ENCODE measurements around the gene LPP. TPM values are rescaled to one million over a fixed set of nuclear protein-coding genes. Genes with fewer than 3 reads are reported as not detected.
A peak's percentile ranks its signal among the peaks of the same experiment; 100 is the strongest.

Gene LPP
- total and polyA plus RNA-seq, 10 of the 15 experiments (the other 5 are each of a cell fraction or from before 2014, with no cell fraction given): under 0.01 to 0.62 (median 0.03) TPM

GRCh38 chr3:188270423-188270972 is 116.5 kb downstream of the LPP start:
- POLR2A ChIA-PET: no interaction called here
- no TSS peak for BruUV-seq (replicated peaks)
- ATAC-seq (no peak), DNase-seq (ENCODE audit: low read depth, low spot score) (no peak), FAIRE-seq (no peak)
- TF ChIP-seq, protein P1, sequence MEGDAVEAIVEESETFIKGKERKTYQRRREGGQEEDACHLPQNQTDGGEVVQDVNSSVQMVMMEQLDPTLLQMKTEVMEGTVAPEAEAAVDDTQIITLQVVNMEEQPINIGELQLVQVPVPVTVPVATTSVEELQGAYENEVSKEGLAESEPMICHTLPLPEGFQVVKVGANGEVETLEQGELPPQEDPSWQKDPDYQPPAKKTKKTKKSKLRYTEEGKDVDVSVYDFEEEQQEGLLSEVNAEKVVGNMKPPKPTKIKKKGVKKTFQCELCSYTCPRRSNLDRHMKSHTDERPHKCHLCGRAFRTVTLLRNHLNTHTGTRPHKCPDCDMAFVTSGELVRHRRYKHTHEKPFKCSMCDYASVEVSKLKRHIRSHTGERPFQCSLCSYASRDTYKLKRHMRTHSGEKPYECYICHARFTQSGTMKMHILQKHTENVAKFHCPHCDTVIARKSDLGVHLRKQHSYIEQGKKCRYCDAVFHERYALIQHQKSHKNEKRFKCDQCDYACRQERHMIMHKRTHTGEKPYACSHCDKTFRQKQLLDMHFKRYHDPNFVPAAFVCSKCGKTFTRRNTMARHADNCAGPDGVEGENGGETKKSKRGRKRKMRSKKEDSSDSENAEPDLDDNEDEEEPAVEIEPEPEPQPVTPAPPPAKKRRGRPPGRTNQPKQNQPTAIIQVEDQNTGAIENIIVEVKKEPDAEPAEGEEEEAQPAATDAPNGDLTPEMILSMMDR (IDR thresholded peaks at IDR 0.05 in 2 of 3, conservative IDR thresholded peaks at IDR 0.05 in 1 of 3; ENCODE audit: control insufficient read depth in 2 of 3, extremely low read depth in 1 of 3, insufficient read depth in 1 of 3, low read depth in 3 of 3, low read length in 3 of 3): no peak
- TF ChIP-seq SRF (IDR thresholded peaks at IDR 0.05; ENCODE audit: low read depth in 2 of 2, low read length in 2 of 2): peak in 1 of 2 experiments; percentile 44; a peak in 1 of 4 replicates
- intact Hi-C loops (cut with micrococcal nuclease; ENCODE audit: unreplicated experiment): no loop called here
- Histone ChIP-seq H3K79me2 (ENCODE audit: control insufficient read depth, insufficient read depth, low read length) (no peaks in the 10 kb centered on the region), H3K4me1 (ENCODE audit: control insufficient read depth, insufficient read depth, low read length) (no peaks in the 10 kb centered on the region), H2AFZ (ENCODE audit: control insufficient read depth, low read depth, low read length) (no peak overlapping the region), H3K4me3 (no peak overlapping the region), H3K9ac (ENCODE audit: control insufficient read depth, insufficient read depth, low read length) (no peak overlapping the region), H3K27me3 (replicated peaks in 1 of 2; ENCODE audit: control insufficient read depth in 2 of 2, insufficient read depth in 2 of 2, low read length in 1 of 2) (no peaks in the 10 kb centered on the region), H3K4me2 (ENCODE audit: control insufficient read depth, insufficient read depth) (no peak overlapping the region), H3K27ac (ENCODE audit: control insufficient read depth, insufficient read depth) (no peak overlapping the region), H3K9me3 (replicated peaks; ENCODE audit: control insufficient read depth, insufficient read depth, low read length) (no peaks in the 10 kb centered on the region), H4K20me1 (ENCODE audit: control insufficient read depth, insufficient read depth) (no peaks in the 10 kb centered on the region), H3K36me3 (ENCODE audit: control insufficient read depth in 2 of 2, insufficient read depth in 2 of 2, low read length in 1 of 2) (no peaks in the 10 kb centered on the region)
- RAD21 ChIA-PET (ENCODE audit: unreplicated experiment): no interaction called here
- WGBS (ENCODE audit: insufficient coverage, insufficient replicate concordance, low lambda C conversion rate, missing lambda C conversion rate): 15% methylated on average over 3 of the region's 3 CpGs
- CTCF ChIA-PET: interaction anchor here (2.0 kb wide), 1 partner anchor 9 kb away, joined by 5 read pairs; no protein-coding TSS in a partner anchor
- in situ Hi-C loops (cut with MboI): no loop called here
- SMC1A ChIA-PET (ENCODE audit: uncharacterized antibody, unreplicated experiment): no interaction called here

- CTCF ChIA-PET: interaction anchor here (0.5 kb wide), 1 partner anchor 14 kb away, joined by 3 read pairs; no protein-coding TSS in a partner anchor
- H3K27ac ChIP-seq (ENCODE audit: control insufficient read depth, insufficient read depth): no peak overlapping the region
- ATAC-seq (no peak), FAIRE-seq (no peak), DNase-seq (ENCODE audit: low read depth, low spot score) (no peak)
- H3K4me1 ChIP-seq (ENCODE audit: control insufficient read depth, insufficient read depth, low read length): no peaks in the 10 kb centered on the region
- no peaks in the 10 kb centered on the region for H3K79me2 ChIP-seq (ENCODE audit: control insufficient read depth, insufficient read depth, low read length)
- no peaks in the 10 kb centered on the region for H4K20me1 ChIP-seq (ENCODE audit: control insufficient read depth, insufficient read depth)
- H2AFZ ChIP-seq (ENCODE audit: control insufficient read depth, low read depth, low read length): no peak overlapping the region
- H3K9me3 ChIP-seq (replicated peaks; ENCODE audit: control insufficient read depth, insufficient read depth, low read length): no peaks in the 10 kb centered on the region
- intact Hi-C loops (cut with micrococcal nuclease; ENCODE audit: unreplicated experiment) (no loop called here), in situ Hi-C loops (cut with MboI) (no loop called here)
- POLR2A ChIA-PET: no interaction called here
- H3K36me3 ChIP-seq (ENCODE audit: control insufficient read depth in 2 of 2, insufficient read depth in 2 of 2, low read length in 1 of 2): no peaks in the 10 kb centered on the region
- no peaks in the 10 kb centered on the region for H3K27me3 ChIP-seq (replicated peaks in 1 of 2; ENCODE audit: control insufficient read depth in 2 of 2, insufficient read depth in 2 of 2, low read length in 1 of 2)
- no peak overlapping the region for H3K4me3 ChIP-seq
- no TSS peak for BruUV-seq (replicated peaks)
- no peak overlapping the region for H3K9ac ChIP-seq (ENCODE audit: control insufficient read depth, insufficient read depth, low read length)
- RAD21 ChIA-PET (ENCODE audit: unreplicated experiment): no interaction called here
- SMC1A ChIA-PET (ENCODE audit: uncharacterized antibody, unreplicated experiment): no interaction called here
- WGBS (ENCODE audit: insufficient coverage, insufficient replicate concordance, low lambda C conversion rate, missing lambda C conversion rate): 28% methylated on average over 5 of the region's 5 CpGs
- H3K4me2 ChIP-seq (ENCODE audit: control insufficient read depth, insufficient read depth): no peak overlapping the region
- TF ChIP-seq BRCA1 (IDR thresholded peaks at IDR 0.05; ENCODE audit: low read depth, low read length) (no peak), ETV6 (conservative IDR thresholded peaks at IDR 0.05 in 1 of 2, IDR thresholded peaks at IDR 0.05 in 1 of 2; ENCODE audit: borderline replicate concordance in 1 of 2, low read depth in 1 of 2) (no peak), CHD2 (IDR thresholded peaks at IDR 0.05; ENCODE audit: borderline replicate concordance, low read depth, low read length) (no peak), ZSCAN29 (IDR thresholded peaks at IDR 0.05) (no peak), CHD1 (IDR thresholded peaks at IDR 0.05; ENCODE audit: low read depth, low read length) (no peak)
- TF ChIP-seq, protein P2, sequence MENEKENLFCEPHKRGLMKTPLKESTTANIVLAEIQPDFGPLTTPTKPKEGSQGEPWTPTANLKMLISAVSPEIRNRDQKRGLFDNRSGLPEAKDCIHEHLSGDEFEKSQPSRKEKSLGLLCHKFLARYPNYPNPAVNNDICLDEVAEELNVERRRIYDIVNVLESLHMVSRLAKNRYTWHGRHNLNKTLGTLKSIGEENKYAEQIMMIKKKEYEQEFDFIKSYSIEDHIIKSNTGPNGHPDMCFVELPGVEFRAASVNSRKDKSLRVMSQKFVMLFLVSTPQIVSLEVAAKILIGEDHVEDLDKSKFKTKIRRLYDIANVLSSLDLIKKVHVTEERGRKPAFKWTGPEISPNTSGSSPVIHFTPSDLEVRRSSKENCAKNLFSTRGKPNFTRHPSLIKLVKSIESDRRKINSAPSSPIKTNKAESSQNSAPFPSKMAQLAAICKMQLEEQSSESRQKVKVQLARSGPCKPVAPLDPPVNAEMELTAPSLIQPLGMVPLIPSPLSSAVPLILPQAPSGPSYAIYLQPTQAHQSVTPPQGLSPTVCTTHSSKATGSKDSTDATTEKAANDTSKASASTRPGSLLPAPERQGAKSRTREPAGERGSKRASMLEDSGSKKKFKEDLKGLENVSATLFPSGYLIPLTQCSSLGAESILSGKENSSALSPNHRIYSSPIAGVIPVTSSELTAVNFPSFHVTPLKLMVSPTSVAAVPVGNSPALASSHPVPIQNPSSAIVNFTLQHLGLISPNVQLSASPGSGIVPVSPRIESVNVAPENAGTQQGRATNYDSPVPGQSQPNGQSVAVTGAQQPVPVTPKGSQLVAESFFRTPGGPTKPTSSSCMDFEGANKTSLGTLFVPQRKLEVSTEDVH (IDR thresholded peaks at IDR 0.05; ENCODE audit: low read depth, partially characterized antibody): no peak
- TF ChIP-seq, protein P3, sequence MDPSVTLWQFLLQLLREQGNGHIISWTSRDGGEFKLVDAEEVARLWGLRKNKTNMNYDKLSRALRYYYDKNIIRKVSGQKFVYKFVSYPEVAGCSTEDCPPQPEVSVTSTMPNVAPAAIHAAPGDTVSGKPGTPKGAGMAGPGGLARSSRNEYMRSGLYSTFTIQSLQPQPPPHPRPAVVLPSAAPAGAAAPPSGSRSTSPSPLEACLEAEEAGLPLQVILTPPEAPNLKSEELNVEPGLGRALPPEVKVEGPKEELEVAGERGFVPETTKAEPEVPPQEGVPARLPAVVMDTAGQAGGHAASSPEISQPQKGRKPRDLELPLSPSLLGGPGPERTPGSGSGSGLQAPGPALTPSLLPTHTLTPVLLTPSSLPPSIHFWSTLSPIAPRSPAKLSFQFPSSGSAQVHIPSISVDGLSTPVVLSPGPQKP (IDR thresholded peaks at IDR 0.05; ENCODE audit: low read depth, low read length): no peak
Observed at GRCh38 chr3:188271226-188271914, 117.4 kb downstream of the LPP start.

All from GM12878 (cell line).